ENCODE measurements around the gene CENPV.

DNA sequence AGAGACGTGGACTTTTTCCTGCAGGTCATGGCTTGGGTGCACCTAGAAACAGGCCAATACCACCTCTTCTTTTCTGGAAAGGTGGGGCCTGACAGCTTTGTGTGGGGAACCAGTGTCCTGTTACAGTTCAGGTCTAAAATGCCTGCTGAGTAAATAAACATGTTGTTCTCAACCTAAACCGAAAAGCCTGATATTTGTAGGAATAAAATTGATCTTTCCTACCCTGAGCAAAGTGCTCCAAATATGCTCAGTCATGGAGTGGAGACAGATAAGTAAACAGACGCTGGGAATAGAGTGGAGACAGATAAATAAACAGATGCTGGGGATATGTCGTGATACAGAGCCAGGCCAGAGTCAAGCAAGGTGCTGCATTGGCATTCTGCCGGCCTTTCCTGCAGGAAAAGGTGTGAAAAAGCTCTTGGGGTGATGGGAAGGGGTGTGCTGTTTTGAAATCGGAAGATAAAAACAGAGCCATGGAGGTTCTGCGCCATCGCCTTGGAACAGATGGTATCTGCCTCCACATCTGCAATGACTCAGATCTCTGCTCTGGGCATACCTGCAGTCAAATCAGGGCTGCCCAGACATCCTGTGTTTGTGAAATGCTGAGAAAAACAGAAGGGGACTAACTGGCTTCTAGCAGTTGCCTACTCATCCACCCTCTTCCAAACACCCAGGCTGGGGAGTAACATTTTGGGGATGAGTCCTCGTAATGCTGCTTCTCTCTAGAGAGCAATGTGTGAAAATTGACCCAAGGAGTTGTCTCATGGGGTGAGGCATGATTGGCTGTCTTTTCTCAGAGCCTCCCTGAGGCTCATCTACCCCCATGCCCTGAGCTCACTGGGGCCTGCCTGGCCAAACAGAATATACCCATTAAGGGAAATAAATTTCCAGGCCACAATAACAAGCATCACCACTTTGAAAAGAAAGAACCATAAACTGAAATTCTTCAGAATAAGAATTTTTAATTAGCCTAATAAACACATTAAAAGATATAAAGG, 45.3 kb upstream of the CENPV start:
- TF ChIP-seq, protein P1, sequence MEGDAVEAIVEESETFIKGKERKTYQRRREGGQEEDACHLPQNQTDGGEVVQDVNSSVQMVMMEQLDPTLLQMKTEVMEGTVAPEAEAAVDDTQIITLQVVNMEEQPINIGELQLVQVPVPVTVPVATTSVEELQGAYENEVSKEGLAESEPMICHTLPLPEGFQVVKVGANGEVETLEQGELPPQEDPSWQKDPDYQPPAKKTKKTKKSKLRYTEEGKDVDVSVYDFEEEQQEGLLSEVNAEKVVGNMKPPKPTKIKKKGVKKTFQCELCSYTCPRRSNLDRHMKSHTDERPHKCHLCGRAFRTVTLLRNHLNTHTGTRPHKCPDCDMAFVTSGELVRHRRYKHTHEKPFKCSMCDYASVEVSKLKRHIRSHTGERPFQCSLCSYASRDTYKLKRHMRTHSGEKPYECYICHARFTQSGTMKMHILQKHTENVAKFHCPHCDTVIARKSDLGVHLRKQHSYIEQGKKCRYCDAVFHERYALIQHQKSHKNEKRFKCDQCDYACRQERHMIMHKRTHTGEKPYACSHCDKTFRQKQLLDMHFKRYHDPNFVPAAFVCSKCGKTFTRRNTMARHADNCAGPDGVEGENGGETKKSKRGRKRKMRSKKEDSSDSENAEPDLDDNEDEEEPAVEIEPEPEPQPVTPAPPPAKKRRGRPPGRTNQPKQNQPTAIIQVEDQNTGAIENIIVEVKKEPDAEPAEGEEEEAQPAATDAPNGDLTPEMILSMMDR (IDR thresholded peaks at IDR 0.05) = no peak
- TF ChIP-seq, protein P2, sequence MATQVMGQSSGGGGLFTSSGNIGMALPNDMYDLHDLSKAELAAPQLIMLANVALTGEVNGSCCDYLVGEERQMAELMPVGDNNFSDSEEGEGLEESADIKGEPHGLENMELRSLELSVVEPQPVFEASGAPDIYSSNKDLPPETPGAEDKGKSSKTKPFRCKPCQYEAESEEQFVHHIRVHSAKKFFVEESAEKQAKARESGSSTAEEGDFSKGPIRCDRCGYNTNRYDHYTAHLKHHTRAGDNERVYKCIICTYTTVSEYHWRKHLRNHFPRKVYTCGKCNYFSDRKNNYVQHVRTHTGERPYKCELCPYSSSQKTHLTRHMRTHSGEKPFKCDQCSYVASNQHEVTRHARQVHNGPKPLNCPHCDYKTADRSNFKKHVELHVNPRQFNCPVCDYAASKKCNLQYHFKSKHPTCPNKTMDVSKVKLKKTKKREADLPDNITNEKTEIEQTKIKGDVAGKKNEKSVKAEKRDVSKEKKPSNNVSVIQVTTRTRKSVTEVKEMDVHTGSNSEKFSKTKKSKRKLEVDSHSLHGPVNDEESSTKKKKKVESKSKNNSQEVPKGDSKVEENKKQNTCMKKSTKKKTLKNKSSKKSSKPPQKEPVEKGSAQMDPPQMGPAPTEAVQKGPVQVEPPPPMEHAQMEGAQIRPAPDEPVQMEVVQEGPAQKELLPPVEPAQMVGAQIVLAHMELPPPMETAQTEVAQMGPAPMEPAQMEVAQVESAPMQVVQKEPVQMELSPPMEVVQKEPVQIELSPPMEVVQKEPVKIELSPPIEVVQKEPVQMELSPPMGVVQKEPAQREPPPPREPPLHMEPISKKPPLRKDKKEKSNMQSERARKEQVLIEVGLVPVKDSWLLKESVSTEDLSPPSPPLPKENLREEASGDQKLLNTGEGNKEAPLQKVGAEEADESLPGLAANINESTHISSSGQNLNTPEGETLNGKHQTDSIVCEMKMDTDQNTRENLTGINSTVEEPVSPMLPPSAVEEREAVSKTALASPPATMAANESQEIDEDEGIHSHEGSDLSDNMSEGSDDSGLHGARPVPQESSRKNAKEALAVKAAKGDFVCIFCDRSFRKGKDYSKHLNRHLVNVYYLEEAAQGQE (IDR thresholded peaks at IDR 0.05; ENCODE audit: insufficient read depth in 1 of 2, low read depth in 2 of 2, low read length in 1 of 2) = no peak
- TF ChIP-seq SIN3A (IDR thresholded peaks at IDR 0.05; ENCODE audit: borderline replicate concordance, insufficient read depth, low read depth, low read length) = no peak
- no peak for TF ChIP-seq POLR2AphosphoS5 (IDR thresholded peaks at IDR 0.05; ENCODE audit: low read depth, low read length)

All from Panc1 (cell line).